T-cell (primary cell): ENCODE results near the gene FAM171A2. TPM values are rescaled to one million over a fixed set of nuclear protein-coding genes. Genes with fewer than 3 reads are reported as not detected.

Source experiments
- total RNA-seq, 35 experiments: library from RNA in 6 of 35; stranded (reverse) in 6 of 35; fragments of 120-200 nt in 1 of 35; gene quantifications; one replicate each; pipeline versions ENCODE4 v1.2.1 to v1.2.4 and lab custom pipeline; 2013 to 2026

The FAM171A2 gene
- total RNA-seq, 5 donors from 2014 or later (not counting 1 experiment from before 2014, with no cell fraction given), result 0.18 to 1.5 (median 0.89) TPM

Other genes with a start within 250 kb of the FAM171A2 start
- gene HDAC5, start 240.2 kb downstream of the FAM171A2 start, total RNA-seq, result 10 to 100 TPM; 68.6 to 81.4 (median 72.8) TPM
- gene HROB, start 221.9 kb downstream of the FAM171A2 start, total RNA-seq, result 1 to 10 TPM in 4 of 5 donors, under 1 TPM in 1; 0.73 to 3.4 (median 1.1) TPM
- gene ASB16, start 193.1 kb downstream of the FAM171A2 start, total RNA-seq, result under 1 TPM in 1 of 5 donors, not detected in 4; 0.15 TPM
- gene TMUB2, start 176.9 kb downstream of the FAM171A2 start, total RNA-seq, result 10 to 100 TPM; 42.0 to 46.6 (median 43.0) TPM
- gene ATXN7L3, start 164.0 kb downstream of the FAM171A2 start, total RNA-seq, result 100 to 1,000 TPM; 101 to 130 (median 125) TPM
- gene UBTF, start 144.2 kb downstream of the FAM171A2 start, total RNA-seq, result 100 to 1,000 TPM; 162 to 228 (median 213) TPM
- not detected for gene SLC4A1, start 95.7 kb downstream of the FAM171A2 start, total RNA-seq
- gene RUNDC3A, start 55.3 kb downstream of the FAM171A2 start, total RNA-seq, result under 1 TPM in 3 of 5 donors, not detected in 2; 0.38 to 0.65 (median 0.41) TPM
- 100 to 1,000 TPM in 3 of 5 donors, 10 to 100 TPM in 2; 78.6 to 108 (median 104) TPM for gene SLC25A39, start 39.0 kb downstream of the FAM171A2 start, total RNA-seq
- gene GRN, start 18.6 kb downstream of the FAM171A2 start, total RNA-seq, result 10 to 100 TPM; 21.0 to 48.3 (median 40.1) TPM
- 1 to 10 TPM in 3 of 5 donors, under 1 TPM in 2; 0.41 to 3.9 (median 1.1) TPM for gene ITGA2B, start 25.8 kb upstream of the FAM171A2 start, total RNA-seq
- gene GPATCH8, start 139.6 kb upstream of the FAM171A2 start, total RNA-seq, result 10 to 100 TPM; 68.1 to 86.0 (median 69.0) TPM
- gene FZD2, start 193.6 kb upstream of the FAM171A2 start, total RNA-seq, result under 1 TPM in 3 of 5 donors, not detected in 2; 0.20 to 0.38 (median 0.38) TPM